ENCODE data around the gene FIP1L1. TPM values are rescaled to one million over a fixed set of nuclear protein-coding genes. Genes with fewer than 3 reads are reported as not detected.

The FIP1L1 gene
- total RNA-seq, 4 donors from 2014 or later: 31.9 to 44.4 (median 39.6) TPM

GRCh38 chr4:53441564-53441963, 64.1 kb downstream of the FIP1L1 start:
- Histone ChIP-seq H3K27ac (replicated peaks in 1 of 4) (no peak overlapping the region), H3K9me3 (no peaks in the 10 kb centered on the region), H3K27me3 (no peaks in the 10 kb centered on the region), H3K36me3 (peaks cover 0 to 51% (median 24%) of the 10 kb centered on the region in 4 donors), H3K4me1 (no peaks in the 10 kb centered on the region), H3K4me3 (no peak overlapping the region)
- 86% methylated on average over 1 of the region's 1 CpG for WGBS
- intact Hi-C loops (cut with DNase I): no loop called here
- no peak for TF ChIP-seq CTCF (IDR thresholded peaks at IDR 0.05)
- TF ChIP-seq POLR2AphosphoS5 (IDR thresholded peaks at IDR 0.05): no peak
- TF ChIP-seq POLR2A (IDR thresholded peaks at IDR 0.05; ENCODE audit: low read depth): no peak
- TF ChIP-seq EP300 (IDR thresholded peaks at IDR 0.05): no peak
- no peak for DNase-seq (ENCODE audit: extremely low spot score)

- 93% methylated on average over 2 of the region's 2 CpGs for WGBS
These were observed 67.5 kb downstream of the FIP1L1 start for GRCh38 chr4:53444954-53445353.

GRCh38 chr4:53450773-53451172, 73.3 kb downstream of the FIP1L1 start:
- Histone ChIP-seq H3K9me3 (no peaks in the 10 kb centered on the region), H3K4me1 (peaks cover 0 to 5% (median 0%) of the 10 kb centered on the region in 4 donors), H3K27me3 (no peaks in the 10 kb centered on the region), H3K27ac (replicated peaks in 1 of 4) (no peak overlapping the region), H3K36me3 (peaks cover 0 to 46% (median 30%) of the 10 kb centered on the region in 4 donors), H3K4me3 (no peak overlapping the region)
- intact Hi-C loops (cut with DNase I): no loop called here
- TF ChIP-seq POLR2AphosphoS5 (IDR thresholded peaks at IDR 0.05): no peak
- TF ChIP-seq CTCF (IDR thresholded peaks at IDR 0.05): no peak
- TF ChIP-seq EP300 (IDR thresholded peaks at IDR 0.05): no peak
- TF ChIP-seq POLR2A (IDR thresholded peaks at IDR 0.05; ENCODE audit: low read depth): no peak
- DNase-seq (ENCODE audit: extremely low spot score): no peak
- 91% methylated on average over 3 of the region's 3 CpGs for WGBS

More at GRCh38 chr4:53444954-53445353, 67.5 kb downstream of the FIP1L1 start:
- intact Hi-C loops (cut with DNase I): no loop called here
- no peaks in the 10 kb centered on the region for H3K4me1 ChIP-seq
- TF ChIP-seq CTCF (IDR thresholded peaks at IDR 0.05) (no peak), POLR2AphosphoS5 (IDR thresholded peaks at IDR 0.05) (no peak), POLR2A (IDR thresholded peaks at IDR 0.05; ENCODE audit: low read depth) (no peak), EP300 (IDR thresholded peaks at IDR 0.05) (no peak)
- no peak overlapping the region for H3K27ac ChIP-seq (replicated peaks in 1 of 4)
- no peak for DNase-seq (ENCODE audit: extremely low spot score)
- no peak overlapping the region for H3K4me3 ChIP-seq
- no peaks in the 10 kb centered on the region for H3K9me3 ChIP-seq
- no peaks in the 10 kb centered on the region for H3K27me3 ChIP-seq
- peaks cover 0 to 37% (median 23%) of the 10 kb centered on the region in 4 donors for H3K36me3 ChIP-seq

GRCh38 chr4:53453385-53453784, 75.9 kb downstream of the FIP1L1 start:
- Histone ChIP-seq H3K9me3 (no peaks in the 10 kb centered on the region), H3K27ac (replicated peaks in 1 of 4) (no peak overlapping the region), H3K36me3 (peaks cover 0 to 60% (median 37%) of the 10 kb centered on the region in 4 donors), H3K4me1 (peaks cover 0 to 5% (median 0%) of the 10 kb centered on the region in 4 donors), H3K27me3 (no peaks in the 10 kb centered on the region), H3K4me3 (no peak overlapping the region)
- no peak for DNase-seq (ENCODE audit: extremely low spot score)
- TF ChIP-seq POLR2AphosphoS5 (IDR thresholded peaks at IDR 0.05) (no peak), CTCF (IDR thresholded peaks at IDR 0.05) (no peak), EP300 (IDR thresholded peaks at IDR 0.05) (no peak), POLR2A (IDR thresholded peaks at IDR 0.05; ENCODE audit: low read depth) (no peak)
- 81% methylated on average over 2 of the region's 2 CpGs for WGBS
- intact Hi-C loops (cut with DNase I): no loop called here

- no peak for DNase-seq (ENCODE audit: extremely low spot score)
- intact Hi-C loops (cut with DNase I): no loop called here
- Histone ChIP-seq H3K36me3 (peaks cover 0 to 84% (median 56%) of the 10 kb centered on the region in 4 donors), H3K9me3 (no peaks in the 10 kb centered on the region), H3K27ac (replicated peaks in 1 of 4) (no peak overlapping the region), H3K4me3 (no peak overlapping the region), H3K27me3 (no peaks in the 10 kb centered on the region), H3K4me1 (peaks cover 0 to 5% (median 0%) of the 10 kb centered on the region in 4 donors)
- TF ChIP-seq EP300 (IDR thresholded peaks at IDR 0.05) (no peak), POLR2A (IDR thresholded peaks at IDR 0.05; ENCODE audit: low read depth) (no peak), CTCF (IDR thresholded peaks at IDR 0.05) (no peak), POLR2AphosphoS5 (IDR thresholded peaks at IDR 0.05) (no peak)
- WGBS: 91% methylated on average over 3 of the region's 3 CpGs
These were observed 78.3 kb downstream of the FIP1L1 start for GRCh38 chr4:53455766-53456165.

All from esophagus muscularis mucosa (tissue), 4 donors.